GM23338 (cell line): Measurements from ENCODE around the gene LPP. TPM values are rescaled to one million over a fixed set of nuclear protein-coding genes. Genes with fewer than 3 reads are reported as not detected.

Source experiments
- ATAC-seq: fragments of 200-7000 bp; cut with Tn5 transposase; 3 replicates; pipeline ENCODE4 v1.9.1; 2020
- DNase-seq: peaks from one replicate; pipeline ENCODE4 v3.0.0-alpha.2; 2015; ENCODE audit warnings: low spot score
- H2AFZ ChIP-seq: fragments of 200-600 bp; sonication (generic); 2 replicates; pipeline ENCODE4 v1.8.0; 2016; ENCODE audit warnings: antibody characterized with exemption, mild to moderate bottlenecking, moderate library complexity
- H3F3A ChIP-seq: fragments of 200-600 bp; sonication (generic); replicated peaks from 2 replicates; pipeline ENCODE4 v1.8.0; 2017; ENCODE audit warnings: antibody characterized with exemption, mixed run types, low read depth
- H3K27ac ChIP-seq: fragments of 200-600 bp; sonication (generic); 2 replicates; pipeline ENCODE4 v1.6.1; 2016; ENCODE audit warnings: low read depth
- H3K27me3 ChIP-seq: fragments of 200-600 bp; sonication (generic); 2 replicates; pipeline ENCODE4 v1.8.0; 2016; ENCODE audit warnings: mild to moderate bottlenecking, mixed run types, moderate library complexity; ENCODE audit not compliant: insufficient read depth
- H3K36me3 ChIP-seq: fragments of 200-600 bp; sonication (generic); 2 replicates; pipeline ENCODE4 v1.8.0; 2016; ENCODE audit warnings: mild to moderate bottlenecking; ENCODE audit not compliant: insufficient read depth
- H3K4me1 ChIP-seq: fragments of 200-600 bp; sonication (generic); 2 replicates; pipeline ENCODE4 v1.8.0; 2016; ENCODE audit warnings: mild to moderate bottlenecking, moderate library complexity; ENCODE audit not compliant: insufficient read depth
- H3K4me2 ChIP-seq: fragments of 200-600 bp; sonication (generic); 2 replicates; pipeline ENCODE4 v1.7.1; 2017; ENCODE audit warnings: mixed run types
- H3K4me3 ChIP-seq: fragments of 200-600 bp; sonication (generic); 2 replicates; pipeline ENCODE4 v1.6.1; 2016; ENCODE audit warnings: mixed run types
- H3K79me2 ChIP-seq: fragments of 200-600 bp; sonication (generic); replicated peaks from 2 replicates; pipeline ENCODE4 v1.8.0; 2017; ENCODE audit warnings: mild to moderate bottlenecking; ENCODE audit not compliant: insufficient read depth
- H3K9me2 ChIP-seq: fragments of 200-600 bp; sonication (generic); 2 replicates; pipeline ENCODE4 v1.8.0; 2017; ENCODE audit not compliant: insufficient read depth
- H4K20me1 ChIP-seq: fragments of 200-600 bp; sonication (generic); replicated peaks from 2 replicates; pipeline ENCODE4 v1.8.0; 2017; ENCODE audit warnings: mild to moderate bottlenecking; ENCODE audit not compliant: insufficient read depth
- H3K27ac Mint-ChIP-seq: 2 replicates; pipeline ENCODE4 v1.8.0; 2020; ENCODE audit warnings: inconsistent platforms, mild to moderate bottlenecking, moderate library complexity, mixed read lengths
- H3K27me3 Mint-ChIP-seq: 3 replicates; pipeline ENCODE4 v1.8.0; 2022; ENCODE audit warnings: low read depth, mild to moderate bottlenecking, moderate library complexity, mixed read lengths, inconsistent platforms; ENCODE audit not compliant: insufficient read depth, poor library complexity
- H3K36me3 Mint-ChIP-seq: 3 replicates; pipeline ENCODE4 v1.8.0; 2021; ENCODE audit warnings: low read depth, mild to moderate bottlenecking, inconsistent platforms, moderate library complexity, mixed read lengths
- H3K4me1 Mint-ChIP-seq: 3 replicates; pipeline ENCODE4 v1.8.0; 2020; ENCODE audit warnings: mild to moderate bottlenecking, inconsistent platforms, mixed read lengths
- H3K4me3 Mint-ChIP-seq: 3 replicates; pipeline ENCODE4 v1.8.0; 2021; ENCODE audit warnings: moderate library complexity, mild to moderate bottlenecking, inconsistent platforms, mixed read lengths
- H3K9me3 Mint-ChIP-seq: 3 replicates; pipeline ENCODE4 v1.8.0; 2020; ENCODE audit warnings: moderate library complexity, mild to moderate bottlenecking, inconsistent platforms, mixed read lengths
- CREB1 ChIP-seq: fragments of 250-450 bp; sonication (Bioruptor Pico); IDR thresholded peaks from 2 replicates; pipeline ENCODE4 v1.5.0; 2020; ENCODE audit warnings: low read depth, mild to moderate bottlenecking, moderate library complexity
- CTCF ChIP-seq, 2 experiments: fragments of 200-600 bp in 1 of 2; sonication (generic) in 1 of 2; conservative IDR thresholded peaks; 2 replicates each; pipeline versions ENCODE4 v1.5.1 to v1.6.1; 2016 to 2017; ENCODE audit warnings: antibody characterized with exemption in 2 of 2, low read depth in 2 of 2, mild to moderate bottlenecking in 2 of 2, moderate library complexity in 1 of 2
- ETS1 ChIP-seq: IDR thresholded peaks from 2 replicates; pipeline ENCODE4 v1.6.1; 2016; ENCODE audit warnings: antibody characterized with exemption
- EZH2 ChIP-seq: fragments of 200-600 bp; sonication (generic); IDR thresholded peaks from one replicate; pipeline ENCODE4 v1.8.0; 2017; ENCODE audit warnings: antibody characterized with exemption, mild to moderate bottlenecking, low read depth; ENCODE audit not compliant: unreplicated experiment
- EZH2phosphoT487 ChIP-seq: fragments of 200-600 bp; sonication (generic); IDR thresholded peaks from one replicate; pipeline ENCODE4 v1.8.1; 2018; ENCODE audit warnings: antibody characterized with exemption; ENCODE audit not compliant: unreplicated experiment
- JUNB ChIP-seq: IDR thresholded peaks from one replicate; pipeline ENCODE4 v1.6.1; 2016; ENCODE audit warnings: antibody characterized with exemption; ENCODE audit not compliant: unreplicated experiment
- NANOG ChIP-seq: IDR thresholded peaks from 2 replicates; pipeline ENCODE4 v1.6.1; 2016; ENCODE audit warnings: antibody characterized with exemption, borderline replicate concordance
- POLR2AphosphoS5 ChIP-seq: IDR thresholded peaks from 2 replicates; pipeline ENCODE4 v1.6.1; 2016; ENCODE audit warnings: antibody characterized with exemption, low read depth
- STAT1 ChIP-seq: IDR thresholded peaks from one replicate; pipeline ENCODE4 v1.6.1; 2016; ENCODE audit warnings: antibody characterized with exemption; ENCODE audit not compliant: unreplicated experiment
- ZNF114 ChIP-seq: fragments of 250-450 bp; sonication (Bioruptor Pico); IDR thresholded peaks from 2 replicates; pipeline ENCODE4 v1.5.0; 2020; ENCODE audit warnings: mild to moderate bottlenecking, moderate library complexity
- ZNF331 ChIP-seq: fragments of 250-450 bp; sonication (Bioruptor Pico); IDR thresholded peaks from 2 replicates; pipeline ENCODE4 v1.5.0; 2020; ENCODE audit warnings: low read depth, mild to moderate bottlenecking, moderate library complexity
- ZNF462 ChIP-seq: fragments of 250-450 bp; sonication (Bioruptor Pico); IDR thresholded peaks from 2 replicates; pipeline ENCODE4 v1.5.0; 2020; ENCODE audit warnings: mild to moderate bottlenecking, moderate library complexity
- polyA plus RNA-seq: library from polyadenylated mRNA; unstranded; fragments of >200 nt; fragmentation: Nextera tagmentation; extraction: Ambion mirVana; gene quantifications from 2 replicates; pipeline ENCODE4 v1.2.1, GENCODE V29; 2016
- total RNA-seq: library from RNA; depleted of rRNA; stranded (reverse); fragments of >200 nt; shearing (Covaris generic); gene quantifications from 2 replicates; pipeline ENCODE4 v1.2.3, GENCODE V29; 2014
- TF ChIP-seq, protein P1 (sequence below): IDR thresholded peaks from one replicate; pipeline ENCODE4 v1.6.1; 2018; ENCODE audit warnings: antibody characterized with exemption; ENCODE audit not compliant: unreplicated experiment

The LPP gene
- total and polyA plus RNA-seq, 2 experiments from 2014 or later = 23.0 to 35.2 TPM

GRCh38 chr3:188605905-188606304 lies 451.9 kb downstream of the LPP start:
- Histone ChIP-seq H4K20me1 (no peaks in the 10 kb centered on the region), H3K9me2 (peaks cover 6% of the 10 kb centered on the region; the same call in 1 of the 2 replicates), H2AFZ (no peak overlapping the region), H3K27me3 (no peaks in the 10 kb centered on the region), H3K4me3 (no peak overlapping the region), H3K79me2 (no peaks in the 10 kb centered on the region), H3K27ac (no peak overlapping the region), H3K36me3 (no peaks in the 10 kb centered on the region), H3K4me2 (no peak overlapping the region), H3K4me1 (no peaks in the 10 kb centered on the region), H3F3A (no peaks in the 10 kb centered on the region)
- Mint-ChIP-seq H3K27ac (no peak overlapping the region; the same call in 1 of the 2 replicates), H3K36me3 (peaks cover 15% of the 10 kb centered on the region; the same call in 2 of the 3 replicates), H3K9me3 (peaks cover 8% of the 10 kb centered on the region; the same call in 1 of the 3 replicates), H3K4me1 (no peaks in the 10 kb centered on the region; the same call in 1 of the 3 replicates), H3K27me3 (no peaks in the 10 kb centered on the region), H3K4me3 (no peak overlapping the region)
- DNase-seq (no peak), ATAC-seq (no peak)
- no peak for TF ChIP-seq ZNF462 (CRISPR knock-in tag)
- TF ChIP-seq ZNF114 (CRISPR knock-in tag) = no peak
- TF ChIP-seq STAT1 = no peak
- TF ChIP-seq ZNF331 (CRISPR knock-in tag) = no peak
- TF ChIP-seq EZH2 = no peak
- no peak for TF ChIP-seq POLR2AphosphoS5
- TF ChIP-seq, protein P1, sequence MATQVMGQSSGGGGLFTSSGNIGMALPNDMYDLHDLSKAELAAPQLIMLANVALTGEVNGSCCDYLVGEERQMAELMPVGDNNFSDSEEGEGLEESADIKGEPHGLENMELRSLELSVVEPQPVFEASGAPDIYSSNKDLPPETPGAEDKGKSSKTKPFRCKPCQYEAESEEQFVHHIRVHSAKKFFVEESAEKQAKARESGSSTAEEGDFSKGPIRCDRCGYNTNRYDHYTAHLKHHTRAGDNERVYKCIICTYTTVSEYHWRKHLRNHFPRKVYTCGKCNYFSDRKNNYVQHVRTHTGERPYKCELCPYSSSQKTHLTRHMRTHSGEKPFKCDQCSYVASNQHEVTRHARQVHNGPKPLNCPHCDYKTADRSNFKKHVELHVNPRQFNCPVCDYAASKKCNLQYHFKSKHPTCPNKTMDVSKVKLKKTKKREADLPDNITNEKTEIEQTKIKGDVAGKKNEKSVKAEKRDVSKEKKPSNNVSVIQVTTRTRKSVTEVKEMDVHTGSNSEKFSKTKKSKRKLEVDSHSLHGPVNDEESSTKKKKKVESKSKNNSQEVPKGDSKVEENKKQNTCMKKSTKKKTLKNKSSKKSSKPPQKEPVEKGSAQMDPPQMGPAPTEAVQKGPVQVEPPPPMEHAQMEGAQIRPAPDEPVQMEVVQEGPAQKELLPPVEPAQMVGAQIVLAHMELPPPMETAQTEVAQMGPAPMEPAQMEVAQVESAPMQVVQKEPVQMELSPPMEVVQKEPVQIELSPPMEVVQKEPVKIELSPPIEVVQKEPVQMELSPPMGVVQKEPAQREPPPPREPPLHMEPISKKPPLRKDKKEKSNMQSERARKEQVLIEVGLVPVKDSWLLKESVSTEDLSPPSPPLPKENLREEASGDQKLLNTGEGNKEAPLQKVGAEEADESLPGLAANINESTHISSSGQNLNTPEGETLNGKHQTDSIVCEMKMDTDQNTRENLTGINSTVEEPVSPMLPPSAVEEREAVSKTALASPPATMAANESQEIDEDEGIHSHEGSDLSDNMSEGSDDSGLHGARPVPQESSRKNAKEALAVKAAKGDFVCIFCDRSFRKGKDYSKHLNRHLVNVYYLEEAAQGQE = no peak
- no peak for TF ChIP-seq CTCF (conservative IDR thresholded peaks at IDR 0.05; ENCODE audit: low read depth in 2 of 2)
- no peak for TF ChIP-seq CREB1 (CRISPR knock-in tag)
- TF ChIP-seq NANOG = no peak
- TF ChIP-seq JUNB = no peak
- TF ChIP-seq ETS1 = no peak
- no peak for TF ChIP-seq EZH2phosphoT487
